OCI-LY3 (cell line): ENCODE data around the gene MLH1.
"Not testable (repeated sequence)": the region's sequence is repeated elsewhere in the genome, so short reads cannot be mapped to it uniquely, and the experiment has no call there.

ENCODE experiments used
- H2AFZ ChIP-seq: fragments of 200-600, 300-600 bp; shearing (Covaris generic); 2 replicates; pipeline ENCODE4 v1.6.0; 2014; ENCODE audit warnings: antibody characterized with exemption, low read depth, low read length
- H3K27ac ChIP-seq: fragments of 200-600, 300-600 bp; sonication (generic); 2 replicates; pipeline ENCODE4 v1.5.1; 2014; ENCODE audit warnings: mild to moderate bottlenecking, low read length, moderate library complexity, mixed read lengths
- H3K27me3 ChIP-seq: fragments of 200-600, 300-600 bp; sonication (generic); 2 replicates; pipeline ENCODE4 v1.6.1; 2014; ENCODE audit warnings: low read depth, low read length, mixed read lengths
- H3K36me3 ChIP-seq: fragments of 200-600, 300-600 bp; sonication (generic); replicated peaks from 2 replicates; pipeline ENCODE3; 2014; ENCODE audit warnings: low read depth, low read length, mixed read lengths
- H3K4me1 ChIP-seq: fragments of 300-600, 200-600 bp; sonication (generic); 2 replicates; pipeline ENCODE4 v1.6.1; 2014; ENCODE audit warnings: low read length, mixed read lengths
- H3K4me2 ChIP-seq: fragments of 200-600, 300-600 bp; sonication (generic); 2 replicates; pipeline ENCODE4 v1.6.1; 2014; ENCODE audit warnings: low read length, mixed read lengths
- H3K4me3 ChIP-seq: fragments of 300-600, 200-600 bp; sonication (generic); 2 replicates; pipeline ENCODE4 v1.5.1; 2014; ENCODE audit warnings: antibody characterized with exemption, mild to moderate bottlenecking, low read length, moderate library complexity
- H3K79me2 ChIP-seq: fragments of 300-600, 200-600 bp; shearing (Covaris generic); 2 replicates; pipeline ENCODE4 v1.6.1; 2014; ENCODE audit warnings: mild to moderate bottlenecking, low read length, mixed read lengths
- H3K9ac ChIP-seq: fragments of 300-600, 200-600 bp; shearing (Covaris generic); 2 replicates; pipeline ENCODE4 v1.6.0; 2014; ENCODE audit warnings: mild to moderate bottlenecking, low read length, moderate library complexity
- H3K9me3 ChIP-seq: fragments of 200-600, 300-600 bp; shearing (Covaris generic); 2 replicates; pipeline ENCODE4 v1.6.1; 2014; ENCODE audit warnings: low read length, mixed read lengths; ENCODE audit not compliant: insufficient read depth
- H4K20me1 ChIP-seq: fragments of 200-600, 300-600 bp; sonication (generic); 2 replicates; pipeline ENCODE4 v1.6.1; 2016; ENCODE audit warnings: low read length, mixed read lengths; ENCODE audit not compliant: insufficient read depth
- EZH2phosphoT487 ChIP-seq: fragments of 200-600 bp; shearing (Covaris generic); IDR thresholded peaks from 2 replicates; pipeline ENCODE4 v1.6.1; 2018; ENCODE audit warnings: antibody characterized with exemption, mixed run types, low read depth
- TF ChIP-seq, protein P1 (sequence below): fragments of 200-600, 300-600 bp; sonication (generic); IDR thresholded peaks from 2 replicates; pipeline ENCODE4 v1.5.1; 2014; ENCODE audit warnings: antibody characterized with exemption, low read length, low read depth

The MLH1 gene

DNA sequence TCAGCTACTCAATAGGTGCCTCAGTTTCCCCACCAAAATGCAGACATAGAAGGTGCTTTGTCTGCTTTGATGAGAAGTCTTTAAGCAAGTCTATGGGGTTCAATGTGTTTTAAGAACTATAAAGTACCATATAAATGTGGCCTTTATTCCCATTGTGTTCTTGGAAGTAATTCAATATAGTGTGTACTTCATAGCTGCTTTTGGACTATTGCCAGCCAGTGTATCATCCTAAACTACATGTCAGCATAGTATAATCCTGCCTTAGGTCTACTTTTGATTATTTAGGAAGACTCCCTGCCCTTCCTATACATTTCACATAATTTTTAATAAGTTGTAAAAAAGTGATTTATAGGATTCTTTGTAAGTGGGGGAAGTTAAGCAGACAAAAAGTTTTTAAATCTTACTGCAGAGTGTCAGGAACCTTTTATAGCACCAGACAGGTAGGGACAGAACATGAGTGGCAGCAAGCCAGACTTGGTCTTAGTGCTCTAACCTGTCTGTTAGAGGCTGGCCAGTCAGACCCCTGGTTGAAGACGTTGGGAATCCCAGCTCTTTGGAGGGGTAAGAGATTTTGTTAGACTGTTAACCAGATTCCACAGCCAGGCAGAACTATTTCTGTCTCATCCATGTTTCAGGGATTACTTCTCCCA lies 48.4 kb downstream of the MLH1 start:
- Histone ChIP-seq H3K27ac (no peak overlapping the region), H3K79me2 (no peaks in the 10 kb centered on the region), H3K4me3 (no peak overlapping the region), H4K20me1 (no peaks in the 10 kb centered on the region), H3K4me2 (no peak overlapping the region), H3K9ac (no peak overlapping the region), H3K36me3 (peaks cover 49% of the 10 kb centered on the region), H3K4me1 (peaks cover 6% of the 10 kb centered on the region), H3K27me3 (no peaks in the 10 kb centered on the region), H2AFZ (no peak overlapping the region), H3K9me3 (no peaks in the 10 kb centered on the region)
- no peak for TF ChIP-seq EZH2phosphoT487
- TF ChIP-seq, protein P1, sequence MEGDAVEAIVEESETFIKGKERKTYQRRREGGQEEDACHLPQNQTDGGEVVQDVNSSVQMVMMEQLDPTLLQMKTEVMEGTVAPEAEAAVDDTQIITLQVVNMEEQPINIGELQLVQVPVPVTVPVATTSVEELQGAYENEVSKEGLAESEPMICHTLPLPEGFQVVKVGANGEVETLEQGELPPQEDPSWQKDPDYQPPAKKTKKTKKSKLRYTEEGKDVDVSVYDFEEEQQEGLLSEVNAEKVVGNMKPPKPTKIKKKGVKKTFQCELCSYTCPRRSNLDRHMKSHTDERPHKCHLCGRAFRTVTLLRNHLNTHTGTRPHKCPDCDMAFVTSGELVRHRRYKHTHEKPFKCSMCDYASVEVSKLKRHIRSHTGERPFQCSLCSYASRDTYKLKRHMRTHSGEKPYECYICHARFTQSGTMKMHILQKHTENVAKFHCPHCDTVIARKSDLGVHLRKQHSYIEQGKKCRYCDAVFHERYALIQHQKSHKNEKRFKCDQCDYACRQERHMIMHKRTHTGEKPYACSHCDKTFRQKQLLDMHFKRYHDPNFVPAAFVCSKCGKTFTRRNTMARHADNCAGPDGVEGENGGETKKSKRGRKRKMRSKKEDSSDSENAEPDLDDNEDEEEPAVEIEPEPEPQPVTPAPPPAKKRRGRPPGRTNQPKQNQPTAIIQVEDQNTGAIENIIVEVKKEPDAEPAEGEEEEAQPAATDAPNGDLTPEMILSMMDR: no peak

- not testable (repeated sequence) for H3K4me1 ChIP-seq, H3K9ac ChIP-seq, H2AFZ ChIP-seq, H3K4me3 ChIP-seq, H4K20me1 ChIP-seq, H3K9me3 ChIP-seq, H3K27me3 ChIP-seq, H3K27ac ChIP-seq, H3K79me2 ChIP-seq, H3K4me2 ChIP-seq
- peaks cover 54% of the 10 kb centered on the region for H3K36me3 ChIP-seq
These were observed 49.4 kb downstream of the MLH1 start for GRCh38 chr3:37042712-37043111.

DNA sequence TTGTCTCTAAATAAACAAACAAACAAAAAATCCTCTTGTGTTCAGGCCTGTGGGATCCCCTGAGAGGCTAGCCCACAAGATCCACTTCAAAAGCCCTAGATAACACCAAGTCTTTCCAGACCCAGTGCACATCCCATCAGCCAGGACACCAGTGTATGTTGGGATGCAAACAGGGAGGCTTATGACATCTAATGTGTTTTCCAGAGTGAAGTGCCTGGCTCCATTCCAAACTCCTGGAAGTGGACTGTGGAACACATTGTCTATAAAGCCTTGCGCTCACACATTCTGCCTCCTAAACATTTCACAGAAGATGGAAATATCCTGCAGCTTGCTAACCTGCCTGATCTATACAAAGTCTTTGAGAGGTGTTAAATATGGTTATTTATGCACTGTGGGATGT lies 57.0 kb downstream of the MLH1 start:
- no peak overlapping the region for H3K4me3 ChIP-seq
- no peak for TF ChIP-seq EZH2phosphoT487
- TF ChIP-seq, protein P1: no peak
- peaks cover 69% of the 10 kb centered on the region for H3K36me3 ChIP-seq

DNA sequence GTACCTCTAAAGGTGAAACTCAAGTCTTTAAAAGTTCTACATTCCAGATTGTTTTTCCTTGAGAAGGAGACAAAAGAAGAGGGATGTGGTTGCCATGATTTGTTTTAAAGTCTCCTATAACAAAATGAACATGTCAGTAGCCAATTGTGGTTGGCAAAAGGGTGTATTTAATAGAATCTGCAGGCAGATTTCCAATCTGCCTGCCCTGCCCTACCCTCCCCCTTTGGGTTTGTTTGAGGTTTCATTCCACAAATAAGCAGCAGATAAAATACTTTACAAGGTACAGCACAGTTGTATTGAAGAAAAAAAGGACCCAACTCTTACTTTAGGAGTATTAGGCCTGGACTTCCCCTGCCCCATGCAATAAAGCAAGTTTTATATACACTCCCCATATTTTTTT lies 59.5 kb downstream of the MLH1 start:
- Histone ChIP-seq H3K4me2 (no peak overlapping the region), H3K9ac (no peak overlapping the region)

More for the DNA sequence above, 57.0 kb downstream of the MLH1 start:
- no peak overlapping the region for H3K4me2 ChIP-seq
- H3K79me2 ChIP-seq: no peaks in the 10 kb centered on the region
- no peak overlapping the region for H3K27ac ChIP-seq
- no peak overlapping the region for H3K9ac ChIP-seq
- H3K27me3 ChIP-seq: no peaks in the 10 kb centered on the region
- peaks cover 16% of the 10 kb centered on the region for H3K4me1 ChIP-seq
- H3K9me3 ChIP-seq: no peaks in the 10 kb centered on the region
- no peak overlapping the region for H2AFZ ChIP-seq
- peaks cover 16% of the 10 kb centered on the region for H4K20me1 ChIP-seq

More for the DNA sequence above, 59.5 kb downstream of the MLH1 start:
- H3K27me3 ChIP-seq: no peaks in the 10 kb centered on the region
- H3K79me2 ChIP-seq: no peaks in the 10 kb centered on the region
- H3K9me3 ChIP-seq: no peaks in the 10 kb centered on the region
- no peak overlapping the region for H3K27ac ChIP-seq
- TF ChIP-seq, protein P1: no peak
- TF ChIP-seq EZH2phosphoT487: no peak
- peaks cover 66% of the 10 kb centered on the region for H3K36me3 ChIP-seq
- no peak overlapping the region for H2AFZ ChIP-seq
- no peak overlapping the region for H3K4me3 ChIP-seq
- peaks cover 16% of the 10 kb centered on the region for H4K20me1 ChIP-seq
- peaks cover 16% of the 10 kb centered on the region for H3K4me1 ChIP-seq
